HG02623 (cell line): Measurements from ENCODE around the gene ABHD5.

Source experiments
- ATAC-seq: cut with Tn5 transposase; IDR thresholded peaks from one replicate; pipeline ENCODE4 v1.9.1; 2021; ENCODE audit warnings: moderate library complexity; ENCODE audit not compliant: unreplicated experiment

Gene ABHD5

DNA sequence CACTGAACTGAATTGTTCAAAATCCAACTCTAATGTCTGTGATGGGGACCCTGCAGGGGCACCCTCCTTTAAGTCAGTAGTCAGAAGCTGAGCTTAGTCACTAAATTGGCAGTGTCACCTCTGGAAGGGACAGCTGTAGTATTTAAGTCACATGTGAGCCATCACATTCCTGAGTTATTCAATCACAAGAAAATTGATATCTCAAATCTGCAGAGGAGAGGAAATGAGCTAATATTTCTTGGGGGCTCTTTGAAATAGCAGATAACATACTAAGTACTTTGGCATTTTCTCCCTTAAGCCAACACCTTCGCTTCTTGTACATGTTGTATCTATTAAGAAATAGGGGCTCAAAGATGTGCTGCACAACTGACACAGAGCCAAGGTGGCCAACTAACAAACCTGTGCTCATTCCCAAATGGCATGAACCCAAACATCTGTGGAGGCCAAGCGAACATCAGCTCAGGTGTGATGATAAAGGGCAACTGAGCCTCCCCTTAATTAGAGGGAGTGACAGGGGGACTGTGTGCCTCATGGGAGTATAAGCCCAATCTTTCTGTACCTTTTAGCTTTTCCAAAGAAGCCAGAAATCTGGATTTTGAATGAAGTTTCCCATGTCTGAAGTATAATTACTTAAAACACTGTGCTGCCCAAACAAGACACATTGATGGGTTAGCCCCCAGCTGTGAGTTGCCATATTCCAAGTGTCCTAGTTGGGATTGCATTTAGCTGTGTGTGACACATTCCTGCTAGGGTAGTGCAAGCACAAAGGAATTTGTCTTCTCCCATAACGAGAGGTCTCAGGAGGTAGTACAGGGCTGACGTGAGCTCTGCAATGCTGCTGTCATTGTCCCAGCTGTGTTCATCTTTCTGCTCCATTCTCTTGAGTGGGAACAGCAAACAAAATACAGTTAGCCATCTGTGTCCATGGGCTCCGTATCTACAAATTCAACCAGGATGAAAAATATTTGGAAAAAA is 63.3 kb downstream of the ABHD5 start:
- no peak for ATAC-seq

DNA sequence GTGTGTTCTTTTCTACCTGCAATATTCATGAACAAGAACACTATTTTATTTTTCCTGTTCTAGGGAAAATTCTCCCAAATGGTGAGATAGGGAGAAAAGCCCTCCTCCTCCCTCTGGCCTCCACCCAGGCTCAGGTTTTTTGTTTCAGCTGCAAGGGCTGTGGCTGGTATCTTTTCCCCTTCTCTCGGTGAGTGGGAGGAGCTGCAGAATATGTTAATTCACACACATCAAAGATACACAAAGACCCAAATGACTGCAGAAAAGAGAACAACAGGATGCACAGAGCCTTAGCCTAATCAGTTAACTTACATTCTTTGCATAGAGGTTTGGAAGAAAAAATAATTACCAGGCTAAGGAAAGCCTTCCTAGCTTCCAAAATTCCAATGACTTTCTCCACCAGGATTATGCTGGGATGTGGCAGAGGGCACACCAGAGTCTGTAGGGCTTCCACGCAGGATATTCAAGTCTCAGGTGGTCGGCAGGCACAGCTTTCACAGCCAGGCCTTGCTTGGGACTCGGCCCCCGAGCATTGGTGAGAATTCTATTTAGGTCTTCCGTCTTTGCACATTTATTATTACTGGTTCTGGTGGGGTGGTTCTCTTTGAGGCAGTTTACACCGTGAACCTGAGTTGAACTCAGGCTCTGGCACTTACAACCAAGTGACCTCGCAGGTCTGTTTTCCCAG is 64.9 kb downstream of the ABHD5 start:
- ATAC-seq, result no peak

DNA sequence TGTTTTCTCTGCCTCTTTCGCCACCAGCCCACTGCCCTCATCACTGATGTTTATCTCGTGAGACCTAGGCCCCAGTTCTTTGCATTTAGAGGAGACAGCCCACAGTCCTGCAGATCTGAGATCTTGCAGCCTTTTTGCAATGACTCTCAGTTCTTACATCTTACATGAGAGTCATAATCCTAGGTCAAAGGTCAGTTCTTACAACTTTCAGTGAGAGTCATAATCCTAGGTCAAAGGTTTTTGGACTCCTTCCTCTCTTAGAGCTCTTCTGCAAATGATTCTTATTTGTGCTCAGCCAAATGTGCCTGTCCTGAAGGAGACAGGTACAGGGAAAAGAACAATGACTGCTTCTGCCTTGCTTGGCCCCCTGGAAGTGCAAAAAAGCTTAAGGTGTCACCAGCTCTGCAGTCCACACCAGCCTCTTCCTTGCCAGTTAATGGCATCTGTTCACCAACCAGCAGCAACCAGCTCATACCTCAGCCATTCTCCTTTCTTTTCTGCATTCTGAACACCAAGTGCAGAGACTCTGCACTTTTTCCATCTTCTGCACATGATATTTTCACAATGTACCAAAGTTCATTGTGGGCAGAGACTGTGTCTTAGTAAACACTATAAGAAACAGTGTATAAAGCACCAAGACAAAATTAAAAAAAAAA is 67.1 kb downstream of the ABHD5 start:
- no peak for ATAC-seq

DNA sequence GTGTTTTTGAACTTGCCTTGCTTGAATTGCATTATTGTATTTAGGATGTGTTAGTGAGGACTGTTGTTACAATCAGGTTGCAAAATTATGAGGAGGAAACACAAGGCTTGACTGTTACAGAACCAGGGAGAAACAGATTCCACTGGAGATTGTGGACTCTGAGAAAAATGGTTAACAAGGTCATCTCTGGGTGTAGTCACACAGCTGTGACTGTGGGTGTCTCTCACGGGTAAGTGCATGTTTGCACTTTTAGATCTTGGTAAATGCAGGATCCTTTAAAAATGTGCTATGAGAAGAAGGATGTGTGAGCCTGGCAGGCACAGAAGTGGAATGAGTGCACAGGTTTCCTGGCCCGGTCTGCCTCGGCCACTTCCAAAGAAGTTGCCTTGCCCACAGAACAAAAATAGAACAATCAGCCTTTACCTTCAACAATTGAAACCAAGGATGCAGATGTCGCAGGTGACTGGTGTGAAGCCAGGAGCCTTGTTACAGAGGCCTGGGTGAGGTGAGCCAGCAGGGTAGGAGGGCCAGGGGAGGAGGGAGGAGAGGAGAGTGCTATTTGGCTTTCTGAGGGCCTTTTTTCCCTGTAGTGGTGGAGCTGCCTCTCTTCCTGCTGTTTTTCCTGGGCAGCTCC is 68.0 kb downstream of the ABHD5 start:
- no peak for ATAC-seq

DNA sequence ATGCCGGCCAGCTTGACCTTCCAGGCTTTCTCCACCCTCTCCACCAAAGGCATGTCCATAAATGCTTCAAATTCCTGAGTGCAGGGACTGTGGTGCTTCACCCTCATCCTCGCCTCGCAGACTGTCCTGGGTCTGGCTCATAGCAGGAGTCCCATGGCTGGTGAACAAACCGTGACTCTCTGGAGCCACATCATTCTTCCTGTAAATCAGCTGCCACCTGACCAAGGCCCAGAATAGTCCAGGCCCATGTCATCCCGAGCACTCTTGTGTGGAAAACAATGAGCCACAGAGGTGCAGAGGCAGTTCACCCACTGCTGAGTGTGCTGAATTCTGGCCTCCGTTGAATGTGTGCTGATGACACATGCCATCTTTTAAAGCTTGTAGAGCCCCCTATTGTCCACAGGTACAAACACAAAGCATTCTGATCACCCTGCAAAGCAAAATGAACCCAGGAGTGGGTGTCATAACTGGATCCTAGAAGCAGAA is 68.6 kb downstream of the ABHD5 start:
- no peak for ATAC-seq

DNA sequence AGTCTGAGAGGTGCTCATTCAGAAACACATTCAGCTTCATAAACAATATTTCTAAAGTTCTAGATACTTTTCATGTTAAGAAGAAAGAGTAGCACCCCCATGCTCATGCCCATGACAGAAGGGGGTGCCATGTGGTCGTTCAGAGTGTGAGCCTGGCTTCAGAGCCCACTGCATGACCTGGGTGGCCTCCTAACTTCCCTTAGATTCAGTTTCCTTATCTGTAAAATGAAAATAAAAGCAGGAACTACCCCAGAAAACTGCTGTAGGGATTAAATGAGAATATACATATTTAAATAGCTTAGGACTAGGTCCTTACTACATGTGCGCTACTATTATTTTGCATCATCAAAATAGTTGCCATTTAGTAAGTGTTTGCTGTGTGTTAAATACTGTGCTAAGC is 69.2 kb downstream of the ABHD5 start:
- ATAC-seq, result no peak

DNA sequence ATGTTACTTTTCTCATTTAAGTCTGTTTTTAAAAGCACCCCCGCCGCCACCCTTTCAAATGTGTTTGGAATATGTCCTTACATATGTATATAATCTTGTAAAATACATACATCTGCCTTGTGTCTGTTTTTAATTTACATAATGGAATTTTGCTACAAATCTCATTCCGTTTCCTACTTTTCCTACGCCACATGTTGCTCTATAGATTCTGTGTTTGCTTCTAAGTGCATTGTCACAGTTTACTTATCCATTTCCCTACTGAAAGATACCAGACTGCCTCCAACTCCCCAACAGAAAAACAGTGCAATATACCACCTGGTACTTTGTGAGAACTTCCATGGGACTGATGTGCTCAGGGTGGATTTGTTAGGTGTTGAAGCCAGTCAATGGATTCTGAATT is 70.2 kb downstream of the ABHD5 start:
- no peak for ATAC-seq

DNA sequence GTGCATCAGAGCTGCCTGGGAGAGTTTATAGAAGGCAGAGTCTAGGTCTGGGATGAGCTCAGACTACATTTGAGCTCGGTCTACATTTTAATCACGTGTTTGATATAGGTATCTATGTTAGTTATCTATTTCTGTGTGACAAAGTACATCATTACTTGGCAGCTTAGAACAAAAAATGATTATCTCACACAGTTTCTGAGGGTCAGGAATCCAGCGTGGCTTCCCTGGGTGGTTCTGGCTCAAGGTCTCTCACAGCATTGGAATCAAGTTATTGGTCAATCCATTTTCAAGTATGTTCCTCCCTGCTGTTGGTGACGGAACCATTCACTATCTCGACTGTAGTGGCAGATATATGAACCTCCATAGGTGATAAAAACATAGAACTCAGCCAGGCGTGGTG is 71.7 kb downstream of the ABHD5 start:
- no peak for ATAC-seq

DNA sequence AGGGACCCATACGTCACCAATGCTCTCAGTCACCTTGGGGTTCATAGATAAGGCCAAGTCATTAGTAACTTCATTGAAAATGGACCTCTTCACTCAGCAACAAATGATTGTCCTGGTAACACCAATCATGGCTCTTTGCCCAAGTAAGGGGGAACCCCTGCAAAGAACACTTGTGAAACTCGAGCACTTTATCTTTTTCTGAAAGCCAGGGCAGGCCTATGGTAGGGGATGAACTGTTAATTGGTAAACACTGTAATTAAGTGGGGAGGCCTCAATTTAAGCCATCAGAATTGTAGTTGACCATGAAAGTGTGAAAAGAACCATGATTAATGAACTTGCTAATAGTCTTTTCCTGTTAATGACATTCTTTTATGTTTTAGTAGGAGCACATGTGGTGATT is 73.3 kb downstream of the ABHD5 start:
- ATAC-seq, result no peak

DNA sequence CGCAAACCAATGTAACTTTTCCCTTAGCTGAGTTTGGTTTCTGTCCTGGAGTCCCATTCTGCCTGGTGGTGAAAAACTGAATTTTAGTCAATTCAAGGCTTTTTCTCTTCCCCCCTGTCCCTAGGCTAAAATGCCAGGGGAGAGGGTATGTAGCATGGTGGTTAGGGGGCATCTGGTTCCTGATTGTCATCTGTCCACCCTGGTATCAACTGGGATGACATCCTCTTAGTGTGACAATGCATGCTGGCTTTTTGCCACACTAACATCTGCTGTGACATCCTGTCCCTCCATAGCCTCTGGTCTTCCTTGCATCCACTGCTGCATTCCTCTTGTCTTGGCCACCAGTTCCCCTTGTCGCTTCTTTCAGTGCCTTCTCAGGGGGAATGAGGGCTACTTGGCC is 73.7 kb downstream of the ABHD5 start:
- no peak for ATAC-seq

DNA sequence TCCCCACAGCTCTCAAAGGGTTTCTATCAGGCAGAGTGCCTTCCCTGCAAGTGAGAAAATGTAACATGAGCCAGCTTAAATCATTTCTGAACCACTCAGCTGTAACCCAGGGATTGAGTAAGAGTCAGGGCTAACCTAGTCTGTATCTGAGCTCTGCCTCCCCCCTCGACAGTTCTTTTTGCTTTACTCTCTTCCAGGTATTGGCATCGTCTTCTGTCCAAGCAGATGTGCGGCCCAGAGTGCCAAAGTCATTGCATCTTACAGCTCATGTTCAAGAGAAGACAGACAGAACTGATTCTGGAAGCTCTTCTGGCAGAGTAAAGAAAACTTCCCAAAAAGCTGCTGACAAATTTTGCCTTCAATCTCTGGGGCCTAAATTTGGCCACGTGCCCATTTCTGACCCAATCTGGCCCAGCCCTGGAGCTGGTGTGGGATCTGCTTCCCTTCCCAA is 74.8 kb downstream of the ABHD5 start:
- no peak for ATAC-seq

DNA sequence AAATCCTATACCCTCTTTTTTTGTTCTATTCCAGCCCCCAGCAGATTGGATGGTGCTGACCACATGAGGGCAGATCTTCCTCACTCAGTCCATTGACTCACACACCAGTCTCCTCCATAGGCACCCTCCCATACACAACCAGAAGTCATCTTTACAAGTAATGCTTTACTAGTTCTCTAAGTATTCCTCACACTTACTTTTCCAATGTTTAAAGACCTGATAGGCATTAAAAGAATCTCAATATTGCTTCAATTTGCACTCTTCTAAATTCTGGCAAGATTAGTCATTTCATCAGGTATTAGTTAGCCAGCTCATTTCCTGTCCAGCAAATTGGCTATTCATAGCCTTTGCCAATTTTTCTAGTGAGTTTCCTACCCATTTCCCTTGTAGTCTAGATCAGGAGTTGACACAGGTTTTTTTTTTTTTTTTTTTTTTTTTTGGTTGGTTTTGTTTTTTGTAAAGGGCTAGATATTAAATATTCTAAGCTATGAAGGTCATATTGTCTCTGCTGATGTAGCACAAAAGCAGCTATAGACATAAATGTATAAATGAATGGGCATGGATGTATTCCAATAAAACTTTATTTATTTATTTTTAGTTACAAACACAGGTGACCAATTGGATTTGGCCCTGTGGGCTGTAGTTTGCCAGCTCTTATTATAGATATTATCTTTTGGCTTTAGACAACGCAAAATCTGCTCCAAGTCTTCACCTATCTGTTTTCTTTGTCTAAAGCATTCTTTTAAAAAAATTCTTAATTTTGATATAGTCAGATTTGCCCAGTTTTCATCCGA is 76.1 kb downstream of the ABHD5 start:
- no peak for ATAC-seq

DNA sequence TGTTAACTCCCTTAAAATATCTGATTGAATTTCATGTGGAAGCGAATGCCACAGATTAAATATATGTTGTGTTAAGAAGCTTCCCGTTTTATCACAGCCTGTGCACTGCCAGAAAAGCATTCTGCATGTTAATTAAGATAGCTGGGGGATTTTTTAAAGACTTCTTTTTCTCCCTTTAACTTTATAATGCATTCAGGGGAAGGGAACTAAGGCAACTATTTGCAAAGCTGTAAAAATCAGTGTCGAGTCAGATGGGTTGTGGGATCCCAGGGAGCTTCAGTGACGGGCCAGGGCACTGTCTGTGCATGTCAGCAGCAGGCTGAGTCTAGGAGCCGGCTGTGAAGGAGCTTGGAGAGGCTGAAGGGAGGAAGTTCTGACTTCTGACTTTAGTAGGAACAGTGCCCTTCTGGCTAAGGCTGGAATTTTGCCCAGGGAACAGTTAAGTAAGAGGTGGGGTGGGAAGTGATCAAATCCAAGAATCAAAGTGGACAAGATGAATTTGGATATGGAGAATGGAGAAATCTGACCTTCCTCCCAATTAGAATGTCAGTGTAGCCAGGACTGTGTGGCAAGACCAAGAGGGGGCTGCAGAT is 77.7 kb downstream of the ABHD5 start:
- ATAC-seq, result no peak

DNA sequence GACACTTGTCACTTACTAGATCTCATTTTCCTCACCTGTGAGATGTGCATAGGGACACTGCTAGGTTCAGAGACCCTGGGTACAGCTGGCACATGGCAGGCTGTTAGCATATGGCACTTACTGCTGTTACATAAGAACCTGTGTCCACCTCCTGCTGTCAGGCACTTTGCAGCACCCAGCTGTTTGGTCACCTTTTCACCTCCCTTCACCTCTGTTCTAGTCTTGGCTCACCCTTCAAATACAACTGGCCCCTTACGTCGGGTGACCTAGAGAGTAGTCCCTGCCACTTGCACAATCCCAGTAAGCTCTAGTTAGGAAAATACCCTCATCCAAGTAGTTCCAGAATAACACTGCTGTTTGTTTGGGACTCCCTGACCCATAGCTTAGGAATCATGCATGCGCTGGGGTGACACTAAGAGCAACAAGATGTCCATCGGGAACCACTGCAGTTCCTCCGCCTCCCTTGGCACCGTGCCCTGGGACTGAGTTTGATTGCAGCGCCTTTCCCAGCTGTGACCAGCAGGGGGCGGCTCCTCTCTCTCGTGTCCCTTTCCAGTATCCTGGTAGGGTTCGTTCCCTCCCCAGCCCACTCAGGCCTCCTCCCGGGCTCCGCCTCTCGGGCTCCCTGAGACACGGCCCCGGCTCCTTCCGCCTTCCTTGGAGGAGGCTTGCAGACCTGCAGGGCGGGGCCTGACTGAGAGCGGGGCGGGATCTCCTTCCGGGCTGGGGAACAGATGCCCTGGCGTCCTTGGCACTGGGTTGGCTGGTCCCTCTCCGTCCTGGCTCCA is 78.6 kb downstream of the ABHD5 start:
- ATAC-seq, result peak; percentile 61

DNA sequence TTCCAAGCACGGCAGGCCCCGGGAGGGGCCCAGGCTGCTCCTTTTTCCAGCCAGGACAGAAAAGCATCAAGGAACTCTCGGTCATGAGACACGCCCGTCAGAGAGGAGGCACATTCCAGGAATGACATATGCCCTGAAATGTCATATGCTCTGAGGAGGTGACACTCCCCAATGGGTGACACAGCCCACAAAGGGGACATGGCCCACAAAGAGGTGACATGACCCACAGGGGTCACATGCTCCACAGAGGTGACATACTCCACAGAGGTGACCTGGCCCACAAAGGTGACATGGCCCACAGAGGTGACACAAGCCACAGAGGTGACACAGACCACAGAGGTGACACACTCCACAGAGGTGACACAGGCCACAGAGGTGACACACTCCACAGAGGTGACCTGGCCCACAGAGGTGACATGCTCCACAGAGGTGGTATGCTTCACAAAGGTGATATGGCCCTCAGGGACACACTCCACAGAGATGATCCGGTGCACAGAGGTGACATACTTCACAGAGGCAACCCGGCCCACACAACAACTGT is 79.2 kb downstream of the ABHD5 start:
- ATAC-seq, result no peak

DNA sequence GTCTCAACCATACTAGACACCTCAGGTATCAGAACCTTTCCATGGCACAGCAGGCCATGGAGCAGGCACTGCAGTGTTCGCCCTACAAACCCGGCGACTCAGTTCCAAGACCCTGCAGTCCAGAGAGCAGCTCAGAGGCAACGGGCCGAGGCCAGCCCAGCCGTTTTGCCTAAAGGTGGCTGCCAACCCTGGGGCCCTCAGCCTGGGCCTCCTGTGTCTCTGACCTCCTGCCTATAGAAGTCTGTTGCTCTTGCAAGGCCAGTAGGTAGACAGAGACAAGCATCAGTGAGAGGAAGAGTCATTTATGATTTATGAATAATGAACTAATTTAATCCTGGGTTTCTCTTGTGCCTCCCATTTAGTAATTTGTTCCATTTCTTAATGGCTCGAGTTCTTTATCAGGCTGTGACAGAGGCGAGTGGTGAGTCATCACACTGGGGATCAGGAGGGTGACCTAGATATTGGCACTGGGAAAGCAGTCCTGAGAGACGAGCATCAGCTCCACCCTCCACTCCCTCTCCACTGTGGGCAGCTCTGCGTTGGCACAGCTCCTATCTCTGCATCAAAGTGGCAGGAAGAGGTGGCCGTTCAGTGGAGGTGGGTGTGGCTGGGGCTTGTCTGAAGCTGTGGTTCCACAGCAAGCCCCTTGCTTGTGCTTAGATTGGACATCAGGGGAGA is 79.8 kb downstream of the ABHD5 start:
- no peak for ATAC-seq

DNA sequence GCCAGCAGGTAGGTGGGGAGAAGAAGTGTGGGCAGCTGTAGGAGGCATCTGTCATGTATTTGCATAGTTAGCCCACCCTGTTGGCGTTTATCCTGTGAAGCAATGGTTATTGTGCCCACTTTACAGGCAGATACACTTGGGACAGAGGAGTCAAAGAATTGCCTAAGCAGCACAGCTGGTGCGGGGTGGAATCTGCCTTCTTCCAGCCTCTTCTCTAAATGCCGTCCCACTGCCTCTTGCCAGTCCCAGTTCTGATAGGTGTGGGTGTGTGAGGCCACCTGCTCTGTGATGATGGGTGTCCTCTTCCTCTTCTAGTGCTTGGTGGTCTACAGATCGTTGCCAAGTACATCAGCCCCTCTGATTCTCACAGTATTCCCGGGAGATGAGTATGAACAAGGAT is 80.9 kb downstream of the ABHD5 start:
- no peak for ATAC-seq
